ENCODE measurements around the gene FIGNL2.

GRCh38 chr12:51841727-51842126 is 6.8 kb downstream of the FIGNL2 start:
- TF ChIP-seq, protein P1, sequence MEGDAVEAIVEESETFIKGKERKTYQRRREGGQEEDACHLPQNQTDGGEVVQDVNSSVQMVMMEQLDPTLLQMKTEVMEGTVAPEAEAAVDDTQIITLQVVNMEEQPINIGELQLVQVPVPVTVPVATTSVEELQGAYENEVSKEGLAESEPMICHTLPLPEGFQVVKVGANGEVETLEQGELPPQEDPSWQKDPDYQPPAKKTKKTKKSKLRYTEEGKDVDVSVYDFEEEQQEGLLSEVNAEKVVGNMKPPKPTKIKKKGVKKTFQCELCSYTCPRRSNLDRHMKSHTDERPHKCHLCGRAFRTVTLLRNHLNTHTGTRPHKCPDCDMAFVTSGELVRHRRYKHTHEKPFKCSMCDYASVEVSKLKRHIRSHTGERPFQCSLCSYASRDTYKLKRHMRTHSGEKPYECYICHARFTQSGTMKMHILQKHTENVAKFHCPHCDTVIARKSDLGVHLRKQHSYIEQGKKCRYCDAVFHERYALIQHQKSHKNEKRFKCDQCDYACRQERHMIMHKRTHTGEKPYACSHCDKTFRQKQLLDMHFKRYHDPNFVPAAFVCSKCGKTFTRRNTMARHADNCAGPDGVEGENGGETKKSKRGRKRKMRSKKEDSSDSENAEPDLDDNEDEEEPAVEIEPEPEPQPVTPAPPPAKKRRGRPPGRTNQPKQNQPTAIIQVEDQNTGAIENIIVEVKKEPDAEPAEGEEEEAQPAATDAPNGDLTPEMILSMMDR (IDR thresholded peaks at IDR 0.05): no peak
- TF ChIP-seq POLR2A (IDR thresholded peaks at IDR 0.05) (no peak), EP300 (IDR thresholded peaks at IDR 0.05) (no peak), POLR2AphosphoS5 (IDR thresholded peaks at IDR 0.05) (no peak)
